Kidney (tissue), 14 donors: ENCODE data around the gene PFAS. TPM values are rescaled to one million over a fixed set of nuclear protein-coding genes. Genes with fewer than 3 reads are reported as not detected.
"Not testable (repeated sequence)": the region's sequence is repeated elsewhere in the genome, so short reads cannot be mapped to it uniquely, and the experiment has no call there.

Experiments used
- DNase-seq, 5 donors: peaks; one replicate each; pipeline ENCODE4 v3.0.0-alpha.2; 2013 to 2020
- FAIRE-seq: peaks from 2 replicates; lab custom pipeline; 2012; peaks lifted over from hg19 to GRCh38; lab: Jason Lieb, UNC
- H3K27ac ChIP-seq, 2 donors: one replicate each; pipeline ENCODE4 v1.7.0; 2013; ENCODE audit warnings: low read depth in 2 of 2, low read length in 2 of 2, inconsistent platforms in 1 of 2
- H3K27me3 ChIP-seq: one replicate; pipeline ENCODE4 v1.7.1; 2013; ENCODE audit warnings: low read length, inconsistent platforms; ENCODE audit not compliant: control insufficient read depth, insufficient read depth
- H3K36me3 ChIP-seq, 3 donors: one replicate each; pipeline versions ENCODE4 v1.7.0 to v1.7.1; 2013; ENCODE audit warnings: low read length in 3 of 3, control low read depth in 1 of 3, inconsistent platforms in 1 of 3; ENCODE audit not compliant: insufficient read depth in 3 of 3, control insufficient read depth in 2 of 3
- H3K4me1 ChIP-seq, 3 donors: one replicate each; pipeline versions ENCODE4 v1.7.0 to v1.7.1; 2013; ENCODE audit warnings: low read length in 3 of 3, inconsistent platforms in 1 of 3, low read depth in 1 of 3; ENCODE audit not compliant: control insufficient read depth in 2 of 3, insufficient read depth in 2 of 3
- H3K4me3 ChIP-seq, 3 donors: one replicate each; pipeline versions ENCODE4 v1.7.0 to v1.8.1; 2013; ENCODE audit warnings: low read length in 3 of 3, control low read depth in 1 of 3, inconsistent platforms in 1 of 3
- H3K9ac ChIP-seq, 3 donors: one replicate each; pipeline versions ENCODE4 v1.7.0 to v1.7.1; 2013; ENCODE audit warnings: low read length in 3 of 3, control low read depth in 1 of 3, inconsistent platforms in 1 of 3
- H3K9me3 ChIP-seq, 3 donors: one replicate each; pipeline versions ENCODE4 v1.7.0 to v1.7.1; 2013; ENCODE audit warnings: low read length in 3 of 3, control low read depth in 1 of 3, inconsistent platforms in 1 of 3; ENCODE audit not compliant: control insufficient read depth in 2 of 3, insufficient read depth in 1 of 3
- intact Hi-C: fragments of 100-400 bp; cut with DNase I; formaldehyde crosslinking; loops from one replicate; pipeline ENCODE4 v1.11.1; 2022
- polyA plus RNA-seq: library from polyadenylated mRNA; stranded (reverse); fragments of 350-450 nt; fragmentation: Illumina TruSeq; extraction: RNeasy Lipid Tissue Mini Kit (QIAGEN cat#74804); gene quantifications from one replicate; pipeline ENCODE4 v1.2.3, GENCODE V29; 2014; ENCODE audit warnings: low read depth, low replicate concordance; ENCODE audit not compliant: insufficient read depth
- total RNA-seq: library from RNA; stranded (reverse); fragmentation: NEBNext Ultra II Directional; extraction: Animal tissue kit (Norgen Biotek cat#: 25700); gene quantifications from one replicate; pipeline ENCODE4 v1.2.1, GENCODE V29; 2021
- TF ChIP-seq, protein P1 (sequence below): IDR thresholded peaks from 3 replicates; pipeline ENCODE4 v1.5.1; 2012; ENCODE audit warnings: mild to moderate bottlenecking, moderate library complexity, borderline replicate concordance; ENCODE audit not compliant: insufficient read depth; ENCODE audit errors: extremely low read depth
- donor health status: control.
- donor health status: control.
- donor health status: control.
- donor health status: control.
- donor health status: control.
- donor health status: DM: yes; HTN: yes; CAD: no.
- donor health status: Normal renal cell carcinoma (clear cell type).

The PFAS gene
- total and polyA plus RNA-seq, 2 donors from 2014 or later: 7.6 to 49.5 TPM

DNA sequence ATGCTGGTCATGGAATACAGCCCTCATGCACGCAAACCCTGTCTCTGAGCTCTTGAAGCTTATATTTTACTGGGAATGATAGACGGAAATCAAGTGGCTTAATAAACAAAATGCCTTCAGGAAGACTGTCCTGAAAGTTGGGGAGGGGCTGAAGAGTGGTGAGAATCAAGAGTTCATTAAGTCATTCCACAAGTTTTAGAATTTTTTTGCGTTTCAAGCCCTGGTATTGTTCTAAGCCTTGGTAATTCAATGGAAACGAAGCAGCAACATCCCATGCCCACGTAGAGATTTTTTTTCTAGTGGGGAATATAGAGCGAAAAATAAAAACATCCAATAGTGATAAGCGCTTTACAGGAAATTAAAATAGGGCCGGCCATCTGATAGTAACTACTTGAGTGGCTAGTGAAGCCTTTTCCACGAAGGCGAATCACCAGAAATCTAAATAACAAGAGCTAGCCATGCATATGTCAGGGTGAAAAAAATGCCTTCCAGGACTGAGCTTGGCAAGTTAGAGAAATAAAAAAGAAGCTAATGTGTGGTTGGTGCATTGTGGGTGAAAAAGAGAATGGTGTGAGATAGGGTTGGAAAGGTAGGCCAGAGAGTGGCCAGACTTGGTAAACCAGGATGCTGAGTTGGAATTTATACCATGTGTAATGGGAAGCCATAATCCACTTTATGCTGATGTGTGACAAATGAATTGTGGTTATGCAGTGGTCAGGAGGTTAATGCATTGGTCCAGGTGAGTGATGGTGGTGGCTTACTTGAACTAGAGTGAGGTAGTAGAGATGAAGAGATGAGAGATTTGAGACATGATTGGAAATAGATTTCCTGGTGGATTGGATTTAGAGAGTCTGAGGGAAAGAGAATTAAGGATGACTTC lies 772 bp downstream of the PFAS start:
- H3K9ac ChIP-seq: peak overlapping the region; percentile 76 to 99 (median 97)
- H3K4me3 ChIP-seq: peak overlapping the region; percentile 97 to 99 (median 98)
- peak overlapping the region in 1 of 2 donors; percentile 97 for H3K27ac ChIP-seq
- TF ChIP-seq, protein P1, sequence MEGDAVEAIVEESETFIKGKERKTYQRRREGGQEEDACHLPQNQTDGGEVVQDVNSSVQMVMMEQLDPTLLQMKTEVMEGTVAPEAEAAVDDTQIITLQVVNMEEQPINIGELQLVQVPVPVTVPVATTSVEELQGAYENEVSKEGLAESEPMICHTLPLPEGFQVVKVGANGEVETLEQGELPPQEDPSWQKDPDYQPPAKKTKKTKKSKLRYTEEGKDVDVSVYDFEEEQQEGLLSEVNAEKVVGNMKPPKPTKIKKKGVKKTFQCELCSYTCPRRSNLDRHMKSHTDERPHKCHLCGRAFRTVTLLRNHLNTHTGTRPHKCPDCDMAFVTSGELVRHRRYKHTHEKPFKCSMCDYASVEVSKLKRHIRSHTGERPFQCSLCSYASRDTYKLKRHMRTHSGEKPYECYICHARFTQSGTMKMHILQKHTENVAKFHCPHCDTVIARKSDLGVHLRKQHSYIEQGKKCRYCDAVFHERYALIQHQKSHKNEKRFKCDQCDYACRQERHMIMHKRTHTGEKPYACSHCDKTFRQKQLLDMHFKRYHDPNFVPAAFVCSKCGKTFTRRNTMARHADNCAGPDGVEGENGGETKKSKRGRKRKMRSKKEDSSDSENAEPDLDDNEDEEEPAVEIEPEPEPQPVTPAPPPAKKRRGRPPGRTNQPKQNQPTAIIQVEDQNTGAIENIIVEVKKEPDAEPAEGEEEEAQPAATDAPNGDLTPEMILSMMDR: no peak
- no peaks in the 10 kb centered on the region for H3K9me3 ChIP-seq
- FAIRE-seq: no peak
- DNase-seq: peak in 1 of 5 donors; percentile 4
- H3K27me3 ChIP-seq: no peaks in the 10 kb centered on the region
- intact Hi-C loops: no loop called here
- peaks cover 0 to 3% (median 0%) of the 10 kb centered on the region in 3 donors for H3K36me3 ChIP-seq
- H3K4me1 ChIP-seq: peaks cover 0 to 6% (median 0%) of the 10 kb centered on the region in 3 donors

DNA sequence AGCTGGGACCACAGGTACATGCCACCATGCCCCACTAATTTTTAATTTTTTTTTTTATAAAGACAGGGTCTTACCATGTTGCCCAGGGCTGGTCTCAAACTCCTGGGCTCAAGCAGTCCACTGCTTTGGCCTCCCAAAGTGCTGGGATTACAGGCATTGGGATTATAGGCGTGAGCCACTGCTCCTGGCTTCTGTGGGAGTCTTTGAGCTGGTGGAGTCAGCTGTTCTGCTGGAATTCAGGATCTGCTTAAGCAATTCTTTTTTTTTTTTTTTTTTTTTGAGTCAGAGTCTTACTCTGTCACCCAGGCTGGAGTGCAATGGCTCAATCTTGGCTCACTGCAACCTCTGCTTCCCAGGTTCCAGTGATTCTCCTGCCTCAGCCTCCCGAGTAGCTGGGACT lies 2.3 kb downstream of the PFAS start:
- H3K9ac ChIP-seq, H3K9me3 ChIP-seq, H3K27me3 ChIP-seq, DNase-seq, intact Hi-C loops, H3K4me1 ChIP-seq, FAIRE-seq, H3K4me3 ChIP-seq, H3K27ac ChIP-seq: not testable (repeated sequence)
- peaks cover 0 to 15% (median 10%) of the 10 kb centered on the region in 3 donors for H3K36me3 ChIP-seq

DNA sequence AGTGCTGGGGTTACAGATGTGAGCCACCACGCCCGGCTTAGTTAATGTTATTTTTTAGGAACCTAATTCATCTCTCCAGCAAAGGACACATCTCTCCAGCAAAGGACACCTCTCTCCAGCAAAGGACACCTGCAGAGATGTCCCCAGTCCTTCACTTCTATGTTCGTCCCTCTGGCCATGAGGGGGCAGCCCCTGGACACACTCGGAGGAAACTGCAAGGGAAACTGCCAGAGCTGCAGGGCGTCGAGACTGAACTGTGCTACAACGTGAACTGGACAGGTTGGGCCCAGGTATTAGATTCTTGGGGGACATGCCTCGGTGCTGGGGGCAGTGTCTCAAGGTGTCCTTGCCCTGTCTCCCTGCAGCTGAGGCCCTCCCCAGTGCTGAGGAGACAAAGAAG lies 4.7 kb downstream of the PFAS start:
- Histone ChIP-seq H3K27me3 (no peaks in the 10 kb centered on the region), H3K9ac (no peak overlapping the region), H3K4me1 (peaks cover 0 to 3% (median 0%) of the 10 kb centered on the region in 3 donors), H3K36me3 (peaks cover 0 to 28% (median 13%) of the 10 kb centered on the region in 3 donors), H3K4me3 (no peak overlapping the region), H3K27ac (no peak overlapping the region), H3K9me3 (no peaks in the 10 kb centered on the region)
- intact Hi-C loops: no loop called here
- TF ChIP-seq, protein P1: peak; percentile 49
- FAIRE-seq: no peak
- peak in 3 of 5 donors; percentile 14 to 61 (median 52) for DNase-seq

DNA sequence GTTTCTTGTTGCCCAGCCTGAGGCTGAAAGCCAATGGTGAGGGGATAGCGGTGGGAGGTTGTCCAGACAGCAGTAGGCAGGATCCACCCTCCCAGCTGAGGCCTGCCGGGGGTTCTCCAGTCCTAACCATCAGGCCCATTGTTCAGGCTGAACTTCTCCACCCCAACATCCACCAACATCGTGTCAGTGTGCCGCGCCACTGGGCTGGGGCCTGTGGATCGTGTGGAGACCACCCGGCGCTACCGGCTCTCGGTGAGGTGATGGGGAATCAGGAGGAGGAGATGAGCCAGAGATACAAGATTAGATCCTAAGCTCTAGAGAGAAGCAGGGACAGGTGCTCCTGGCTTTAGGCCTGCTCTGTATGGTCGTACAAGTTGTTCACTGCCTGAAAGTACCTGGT lies 5.8 kb downstream of the PFAS start:
- H3K27ac ChIP-seq: no peak overlapping the region
- no peak overlapping the region for H3K4me3 ChIP-seq
- peak in 1 of 5 donors; percentile 65 for DNase-seq
- intact Hi-C loops: no loop called here
- no peak overlapping the region for H3K9ac ChIP-seq
- no peak for FAIRE-seq
- H3K36me3 ChIP-seq: peaks cover 0 to 28% (median 13%) of the 10 kb centered on the region in 3 donors
- no peaks in the 10 kb centered on the region for H3K9me3 ChIP-seq
- TF ChIP-seq, protein P1: no peak
- H3K27me3 ChIP-seq: no peaks in the 10 kb centered on the region
- no peaks in the 10 kb centered on the region for H3K4me1 ChIP-seq
